ENCODE measurements around the gene GNAI3.
"Not testable (repeated sequence)": the region's sequence is repeated elsewhere in the genome, so short reads cannot be mapped to it uniquely, and the experiment has no call there.

GNAI3 gene

GRCh38 chr1:109652402-109652801, 104.0 kb downstream of the GNAI3 start:
- Histone ChIP-seq H3K27me3 (ENCODE audit: control insufficient read depth in 1 of 2, insufficient read depth in 2 of 2, low read length in 2 of 2) (no peaks in the 10 kb centered on the region), H3K4me3 (ENCODE audit: low read depth in 1 of 2, low read length in 2 of 2) (no peak overlapping the region), H3K9me3 (ENCODE audit: low read length) (no peaks in the 10 kb centered on the region), H3K27ac (ENCODE audit: low read depth, low read length) (no peak overlapping the region), H3K4me1 (ENCODE audit: insufficient read depth, low read length) (peaks cover 11% of the 10 kb centered on the region), H3K9ac (ENCODE audit: low read length) (no peak overlapping the region), H3K36me3 (ENCODE audit: insufficient read depth, low read length) (no peaks in the 10 kb centered on the region)

- H3K27ac ChIP-seq (ENCODE audit: low read depth, low read length) = no peak overlapping the region
- H3K27me3 ChIP-seq (ENCODE audit: control insufficient read depth in 1 of 2, insufficient read depth in 2 of 2, low read length in 2 of 2) = no peaks in the 10 kb centered on the region
- peaks cover 8% of the 10 kb centered on the region for H3K36me3 ChIP-seq (ENCODE audit: insufficient read depth, low read length)
These were observed 104.9 kb downstream of the GNAI3 start for GRCh38 chr1:109653306-109653705.

GRCh38 chr1:109654519-109654918, 106.1 kb downstream of the GNAI3 start:
- Histone ChIP-seq H3K4me3 (ENCODE audit: low read depth in 1 of 2, low read length in 2 of 2) (no peak overlapping the region), H3K9ac (ENCODE audit: low read length) (no peak overlapping the region), H3K36me3 (ENCODE audit: insufficient read depth, low read length) (peaks cover 9% of the 10 kb centered on the region), H3K9me3 (ENCODE audit: low read length) (no peaks in the 10 kb centered on the region), H3K4me1 (ENCODE audit: insufficient read depth, low read length) (peaks cover 11% of the 10 kb centered on the region), H3K27ac (ENCODE audit: low read depth, low read length) (no peak overlapping the region), H3K27me3 (ENCODE audit: control insufficient read depth in 1 of 2, insufficient read depth in 2 of 2, low read length in 2 of 2) (no peaks in the 10 kb centered on the region)

More at GRCh38 chr1:109653306-109653705, 104.9 kb downstream of the GNAI3 start:
- H3K4me3 ChIP-seq (ENCODE audit: low read depth in 1 of 2, low read length in 2 of 2) = no peak overlapping the region
- H3K9me3 ChIP-seq (ENCODE audit: low read length) = no peaks in the 10 kb centered on the region
- H3K4me1 ChIP-seq (ENCODE audit: insufficient read depth, low read length) = peaks cover 11% of the 10 kb centered on the region
- no peak overlapping the region for H3K9ac ChIP-seq (ENCODE audit: low read length)

GRCh38 chr1:109655615-109656519, 107.5 kb downstream of the GNAI3 start, which contains the start of gene GSTM4:
GSTM4 (plus strand) TSS chr1:109656099; CDS start chr1:109656390, 291 bp downstream.
- H3K9ac ChIP-seq (ENCODE audit: low read length) = peak within 1 kb of the TSS; percentile 40
- peaks cover 11% of the 10 kb centered on the region for H3K4me1 ChIP-seq (ENCODE audit: insufficient read depth, low read length)
- peaks cover 18% of the 10 kb centered on the region for H3K36me3 ChIP-seq (ENCODE audit: insufficient read depth, low read length)
- H3K4me3 ChIP-seq (ENCODE audit: low read depth in 1 of 2, low read length in 2 of 2) = peak within 1 kb of the TSS; percentile 59 to 68
- peak within 1 kb of the TSS; percentile 83 for H3K27ac ChIP-seq (ENCODE audit: low read depth, low read length)
- H3K9me3 ChIP-seq (ENCODE audit: low read length) = no peaks in the 10 kb centered on the region
- H3K27me3 ChIP-seq (ENCODE audit: control insufficient read depth in 1 of 2, insufficient read depth in 2 of 2, low read length in 2 of 2) = no peaks in the 10 kb centered on the region

GRCh38 chr1:109657395-109657794, 109.0 kb downstream of the GNAI3 start:
- no peaks in the 10 kb centered on the region for H3K9me3 ChIP-seq (ENCODE audit: low read length)
- H3K4me3 ChIP-seq (ENCODE audit: low read depth in 1 of 2, low read length in 2 of 2) = no peak overlapping the region
- peaks cover 11% of the 10 kb centered on the region for H3K4me1 ChIP-seq (ENCODE audit: insufficient read depth, low read length)
- H3K9ac ChIP-seq (ENCODE audit: low read length) = no peak overlapping the region
- no peaks in the 10 kb centered on the region for H3K27me3 ChIP-seq (ENCODE audit: control insufficient read depth in 1 of 2, insufficient read depth in 2 of 2, low read length in 2 of 2)
- H3K36me3 ChIP-seq (ENCODE audit: insufficient read depth, low read length) = peaks cover 18% of the 10 kb centered on the region
- no peak overlapping the region for H3K27ac ChIP-seq (ENCODE audit: low read depth, low read length)

GRCh38 chr1:109657970-109658369, 109.6 kb downstream of the GNAI3 start:
- peaks cover 11% of the 10 kb centered on the region for H3K4me1 ChIP-seq (ENCODE audit: insufficient read depth, low read length)
- H3K27me3 ChIP-seq (ENCODE audit: control insufficient read depth in 1 of 2, insufficient read depth in 2 of 2, low read length in 2 of 2) = no peaks in the 10 kb centered on the region
- no peak overlapping the region for H3K9ac ChIP-seq (ENCODE audit: low read length)
- H3K9me3 ChIP-seq (ENCODE audit: low read length) = no peaks in the 10 kb centered on the region
- no peak overlapping the region for H3K4me3 ChIP-seq (ENCODE audit: low read depth in 1 of 2, low read length in 2 of 2)
- H3K36me3 ChIP-seq (ENCODE audit: insufficient read depth, low read length) = peaks cover 18% of the 10 kb centered on the region
- H3K27ac ChIP-seq (ENCODE audit: low read depth, low read length) = no peak overlapping the region

- Histone ChIP-seq H3K27me3 (ENCODE audit: control insufficient read depth in 1 of 2, insufficient read depth in 2 of 2, low read length in 2 of 2) (no peaks in the 10 kb centered on the region), H3K27ac (ENCODE audit: low read depth, low read length) (no peak overlapping the region), H3K9ac (ENCODE audit: low read length) (no peak overlapping the region), H3K9me3 (ENCODE audit: low read length) (no peaks in the 10 kb centered on the region), H3K4me3 (ENCODE audit: low read depth in 1 of 2, low read length in 2 of 2) (no peak overlapping the region), H3K36me3 (ENCODE audit: insufficient read depth, low read length) (peaks cover 18% of the 10 kb centered on the region), H3K4me1 (ENCODE audit: insufficient read depth, low read length) (peaks cover 11% of the 10 kb centered on the region)
These were observed 110.2 kb downstream of the GNAI3 start for GRCh38 chr1:109658533-109659042.

- no peak overlapping the region for H3K27ac ChIP-seq (ENCODE audit: low read depth, low read length)
These were observed 110.7 kb downstream of the GNAI3 start for GRCh38 chr1:109659145-109659544.

GRCh38 chr1:109659997-109660690, 111.7 kb downstream of the GNAI3 start:
- no peak overlapping the region for H3K27ac ChIP-seq (ENCODE audit: low read depth, low read length)
- peaks cover 4% of the 10 kb centered on the region for H3K4me1 ChIP-seq (ENCODE audit: insufficient read depth, low read length)
- no peaks in the 10 kb centered on the region for H3K9me3 ChIP-seq (ENCODE audit: low read length)
- no peak overlapping the region for H3K9ac ChIP-seq (ENCODE audit: low read length)
- no peak overlapping the region for H3K4me3 ChIP-seq (ENCODE audit: low read depth in 1 of 2, low read length in 2 of 2)
- H3K27me3 ChIP-seq (ENCODE audit: control insufficient read depth in 1 of 2, insufficient read depth in 2 of 2, low read length in 2 of 2) = no peaks in the 10 kb centered on the region
- H3K36me3 ChIP-seq (ENCODE audit: insufficient read depth, low read length) = peaks cover 23% of the 10 kb centered on the region

More at GRCh38 chr1:109659145-109659544, 110.7 kb downstream of the GNAI3 start:
- Histone ChIP-seq H3K36me3 (ENCODE audit: insufficient read depth, low read length) (peaks cover 18% of the 10 kb centered on the region), H3K4me1 (ENCODE audit: insufficient read depth, low read length) (peaks cover 11% of the 10 kb centered on the region), H3K27me3 (ENCODE audit: control insufficient read depth in 1 of 2, insufficient read depth in 2 of 2, low read length in 2 of 2) (no peaks in the 10 kb centered on the region), H3K9ac (ENCODE audit: low read length) (no peak overlapping the region), H3K4me3 (ENCODE audit: low read depth in 1 of 2, low read length in 2 of 2) (no peak overlapping the region), H3K9me3 (ENCODE audit: low read length) (no peaks in the 10 kb centered on the region)

- H3K9ac ChIP-seq (ENCODE audit: low read length); H3K27ac ChIP-seq (ENCODE audit: low read depth, low read length); H3K4me3 ChIP-seq (ENCODE audit: low read depth in 1 of 2, low read length in 2 of 2); H3K27me3 ChIP-seq (ENCODE audit: control insufficient read depth in 1 of 2, insufficient read depth in 2 of 2, low read length in 2 of 2); H3K4me1 ChIP-seq (ENCODE audit: insufficient read depth, low read length); H3K9me3 ChIP-seq (ENCODE audit: low read length): not testable (repeated sequence)
- peaks cover 23% of the 10 kb centered on the region for H3K36me3 ChIP-seq (ENCODE audit: insufficient read depth, low read length)
These were observed 112.2 kb downstream of the GNAI3 start for GRCh38 chr1:109660691-109661026.

- H3K36me3 ChIP-seq (ENCODE audit: insufficient read depth, low read length) = peaks cover 23% of the 10 kb centered on the region
- no peak overlapping the region for H3K27ac ChIP-seq (ENCODE audit: low read depth, low read length)
- H3K4me1 ChIP-seq (ENCODE audit: insufficient read depth, low read length) = no peaks in the 10 kb centered on the region
- no peak overlapping the region for H3K4me3 ChIP-seq (ENCODE audit: low read depth in 1 of 2, low read length in 2 of 2)
- H3K9me3 ChIP-seq (ENCODE audit: low read length) = no peaks in the 10 kb centered on the region
- H3K27me3 ChIP-seq (ENCODE audit: control insufficient read depth in 1 of 2, insufficient read depth in 2 of 2, low read length in 2 of 2) = no peaks in the 10 kb centered on the region
- H3K9ac ChIP-seq (ENCODE audit: low read length) = no peak overlapping the region
These were observed 113.0 kb downstream of the GNAI3 start for GRCh38 chr1:109661391-109661790.
